Prostate gland (tissue), 2 donors: ENCODE measurements around the gene SNCB. TPM values are rescaled to one million over a fixed set of nuclear protein-coding genes. Genes with fewer than 3 reads are reported as not detected.

Experiments
- DNase-seq: peaks from one replicate; pipeline ENCODE4 v3.0.0-alpha.2; 2019; ENCODE audit warnings: low spot score
- H3K27ac ChIP-seq, 2 donors: fragments of 200-600 bp; sonication (generic); 2 replicates each; pipeline ENCODE4 v1.5.1; 2017 to 2019
- H3K27me3 ChIP-seq: fragments of 200-600 bp; sonication (generic); replicated peaks from 2 replicates; pipeline ENCODE4 v1.5.1; 2019; ENCODE audit not compliant: insufficient read depth
- H3K36me3 ChIP-seq, 2 donors: fragments of 200-600 bp; sonication (generic); 1 replicate in 1 of 2; 2 replicates in 1 of 2; pipeline versions ENCODE4 v1.5.1 to v1.8.1; 2017 to 2019
- H3K4me1 ChIP-seq: fragments of 200-600 bp; sonication (generic); replicated peaks from 2 replicates; pipeline ENCODE4 v1.5.1; 2019
- H3K4me3 ChIP-seq, 2 donors: fragments of 200-600 bp; sonication (generic); 2 replicates each; pipeline ENCODE4 v1.5.1; 2017 to 2019
- H3K9me3 ChIP-seq: fragments of 200-600 bp; sonication (generic); 2 replicates; pipeline ENCODE4 v1.5.1; 2017
- CTCF ChIP-seq, 4 experiments: fragments of 200-600 bp in 2 of 4; fragments of 450-650 bp in 2 of 4; sonication (generic) in 2 of 4; IDR thresholded peaks; 1 replicate in 3 of 4; 2 replicates in 1 of 4; pipeline ENCODE4 v1.5.1; 2016 to 2019; ENCODE audit warnings: antibody characterized with exemption in 4 of 4, mild to moderate bottlenecking in 2 of 4, moderate library complexity in 2 of 4
- POLR2A ChIP-seq: fragments of 450-650 bp; IDR thresholded peaks from one replicate; pipeline ENCODE4 v1.6.1; 2016; ENCODE audit warnings: antibody characterized with exemption, mild to moderate bottlenecking
- POLR2AphosphoS5 ChIP-seq: sonication (generic); formaldehyde crosslinking; IDR thresholded peaks from one replicate; pipeline ENCODE4 v1.6.1; 2017; ENCODE audit warnings: antibody characterized with exemption
- WGBS: methylation state at CpG from one replicate; pipeline ENCODE4 v1.1.5; 2018; 5-methylcytosine and 5-hydroxymethylcytosine counted together
- intact Hi-C: fragments of 100-400 bp; cut with DNase I; formaldehyde crosslinking; loops from one replicate; pipeline ENCODE4 v1.14.2; 2022
- total RNA-seq, 2 donors: library from RNA; depleted of rRNA; stranded (reverse); fragments of >200 nt; gene quantifications; one replicate each; pipeline ENCODE4 v1.1.0, GENCODE V29; 2016

The SNCB gene
- total RNA-seq, 2 donors from 2014 or later, result not detected

GRCh38 chr5:176648474-176649194 is 18.3 kb upstream of the SNCB start:
- peak overlapping the region in 1 of 2 donors; percentile 48 for H3K27ac ChIP-seq
- H3K27me3 ChIP-seq, result no peaks in the 10 kb centered on the region
- no peaks in the 10 kb centered on the region for H3K9me3 ChIP-seq
- H3K4me1 ChIP-seq, result peaks cover 4% of the 10 kb centered on the region
- no peaks in the 10 kb centered on the region for H3K36me3 ChIP-seq
- no peak for DNase-seq
- no peak for TF ChIP-seq CTCF (IDR thresholded peaks at IDR 0.05)
- TF ChIP-seq POLR2A, result no peak
- no peak for TF ChIP-seq POLR2AphosphoS5
- intact Hi-C loops, result loop anchor here (10.0 kb wide), 1 partner anchor 234 kb away; the partner anchor contains the start of gene CLTB
- WGBS, result 76% methylated on average over 15 of the region's 15 CpGs
- H3K4me3 ChIP-seq, result peak overlapping the region in 1 of 2 donors; percentile 54

DNA sequence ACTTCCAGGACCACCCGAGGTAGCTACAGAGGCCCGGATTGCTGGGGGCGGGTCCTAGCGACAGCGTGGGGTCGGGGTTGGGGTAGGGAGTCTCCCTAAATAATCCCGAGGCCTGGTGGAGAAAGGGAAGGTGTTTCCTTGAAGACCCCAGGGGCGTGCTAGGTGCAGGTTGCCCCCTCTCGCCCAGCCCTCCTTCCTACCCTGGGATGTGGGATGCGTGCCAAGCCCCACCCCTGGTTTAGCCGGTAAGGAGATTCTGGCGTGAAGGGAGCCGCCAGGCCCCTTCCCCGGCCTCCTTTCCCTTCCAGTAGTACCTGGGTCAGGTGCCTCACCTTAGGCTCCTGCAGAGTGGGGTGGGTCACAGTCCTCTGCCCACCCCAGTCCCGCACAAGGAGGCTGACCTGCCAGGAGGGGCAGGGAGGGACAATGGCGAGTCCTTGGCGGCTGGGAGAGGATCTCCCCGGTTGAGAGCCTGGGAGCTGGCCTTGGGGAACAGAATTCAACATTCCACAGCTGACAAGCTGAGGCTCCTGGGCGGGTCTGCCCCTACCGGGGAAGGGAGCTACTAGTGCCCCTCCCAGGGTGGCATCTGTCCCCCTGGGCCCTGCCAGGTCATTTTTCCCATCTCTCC is 17.6 kb upstream of the SNCB start:
- H3K27ac ChIP-seq, result peak overlapping the region; percentile 48 to 63
- WGBS, result 2% methylated on average over 16 of the region's 20 CpGs

DNA sequence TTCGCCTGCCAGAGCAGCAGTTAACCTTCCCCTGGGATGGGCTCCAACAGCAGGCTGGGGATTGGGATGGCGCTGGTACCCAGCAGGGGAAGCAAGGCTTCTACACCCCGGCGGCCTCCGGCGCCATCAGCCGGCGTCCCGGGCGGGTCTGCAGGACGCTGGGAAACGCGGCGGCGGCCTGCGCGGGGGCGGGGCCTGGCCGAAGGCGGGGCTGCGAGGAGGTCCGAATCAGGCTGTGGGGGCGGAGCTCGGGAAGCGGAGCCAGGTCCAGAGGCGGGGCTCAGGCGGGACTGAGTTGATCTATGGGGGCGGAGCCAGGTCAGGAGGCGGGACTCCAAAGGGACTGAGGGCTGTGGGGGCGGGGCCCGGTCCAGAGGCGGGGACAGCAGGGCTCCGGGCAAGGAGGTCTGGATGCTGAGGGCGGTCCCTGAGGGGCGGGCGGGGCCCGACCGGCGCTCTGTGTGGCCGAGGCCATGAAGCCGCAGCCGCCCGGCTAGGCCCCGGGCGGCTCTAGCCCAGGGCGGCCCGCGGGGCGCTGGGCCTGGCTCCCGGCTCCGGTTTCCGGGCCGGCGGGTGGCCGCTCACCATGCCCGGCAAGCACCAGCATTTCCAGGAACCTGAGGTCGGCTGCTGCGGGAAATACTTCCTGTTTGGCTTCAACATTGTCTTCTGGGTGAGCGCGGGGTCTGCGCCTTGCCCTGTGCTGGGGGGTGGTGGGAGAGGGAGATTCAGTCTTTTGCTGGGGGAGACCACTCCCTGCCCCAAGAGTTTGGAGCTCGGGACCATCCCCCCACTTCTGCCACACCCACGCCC is 16.9 kb upstream of the SNCB start, which contains the start of gene TSPAN17:
Gene TSPAN17, plus strand, starts transcription at position 455 of the 813 bp plus-strand sequence. Its CDS starts 132 bp downstream, at position 587.
- Histone ChIP-seq H3K27ac (peak within 1 kb of the TSS; percentile 48 to 63), H3K4me1 (peaks cover 4% of the 10 kb centered on the region), H3K27me3 (no peaks in the 10 kb centered on the region), H3K4me3 (peak within 1 kb of the TSS; percentile 54 to 64), H3K36me3 (no peaks in the 10 kb centered on the region), H3K9me3 (no peaks in the 10 kb centered on the region)
- DNase-seq, result peak; percentile 100
- intact Hi-C loops, result loop anchor here (10.0 kb wide), 1 partner anchor 232 kb away; the partner anchor contains the start of gene CLTB
- WGBS, result under 1% methylated on average over 60 of the region's 63 CpGs
- TF ChIP-seq CTCF (IDR thresholded peaks at IDR 0.05), result peak in 3 of 4 experiments; percentile 12 to 46 (median 45)
- TF ChIP-seq POLR2A, result peak; percentile 71
- TF ChIP-seq POLR2AphosphoS5, result peak; percentile 79

More for the DNA sequence above, 17.6 kb upstream of the SNCB start:
- TF ChIP-seq CTCF (IDR thresholded peaks at IDR 0.05) (no peak), POLR2AphosphoS5 (no peak), POLR2A (no peak)
- no peaks in the 10 kb centered on the region for H3K9me3 ChIP-seq
- H3K4me1 ChIP-seq, result peaks cover 4% of the 10 kb centered on the region
- intact Hi-C loops, result loop anchor here (10.0 kb wide), 1 partner anchor 233 kb away; the partner anchor contains the start of gene CLTB
- DNase-seq, result peak; percentile 61
- H3K27me3 ChIP-seq, result no peaks in the 10 kb centered on the region
- peak overlapping the region; percentile 54 to 64 for H3K4me3 ChIP-seq
- H3K36me3 ChIP-seq, result no peaks in the 10 kb centered on the region

- Histone ChIP-seq H3K4me1 (peaks cover 4% of the 10 kb centered on the region), H3K9me3 (no peaks in the 10 kb centered on the region), H3K27me3 (no peaks in the 10 kb centered on the region), H3K4me3 (peak overlapping the region; percentile 54 to 64), H3K36me3 (no peaks in the 10 kb centered on the region), H3K27ac (peak overlapping the region; percentile 43 to 46)
- intact Hi-C loops, result loop anchor here (10.0 kb wide), 1 partner anchor 232 kb away; the partner anchor contains the start of gene CLTB
- 25% methylated on average over 11 of the region's 11 CpGs for WGBS
- DNase-seq, result no peak
- no peak for TF ChIP-seq CTCF (IDR thresholded peaks at IDR 0.05)
- no peak for TF ChIP-seq POLR2A
These were observed 16.3 kb upstream of the SNCB start for GRCh38 chr5:176646707-176647029.
